ENCODE measurements around the gene GP2.

GP2 gene

GRCh38 chr16:20327444-20328041 is at the start of gene GP2:
GP2 (minus strand) TSS chr16:20327513; CDS start chr16:20326431, 1,082 bp downstream.
- peak; percentile 34 for DNase-seq

GRCh38 chr16:20372701-20373100 is 45.4 kb upstream of the GP2 start:
- no peak for DNase-seq

- DNase-seq, result no peak
These were observed 42.2 kb upstream of the GP2 start for GRCh38 chr16:20369452-20370054.

DNA sequence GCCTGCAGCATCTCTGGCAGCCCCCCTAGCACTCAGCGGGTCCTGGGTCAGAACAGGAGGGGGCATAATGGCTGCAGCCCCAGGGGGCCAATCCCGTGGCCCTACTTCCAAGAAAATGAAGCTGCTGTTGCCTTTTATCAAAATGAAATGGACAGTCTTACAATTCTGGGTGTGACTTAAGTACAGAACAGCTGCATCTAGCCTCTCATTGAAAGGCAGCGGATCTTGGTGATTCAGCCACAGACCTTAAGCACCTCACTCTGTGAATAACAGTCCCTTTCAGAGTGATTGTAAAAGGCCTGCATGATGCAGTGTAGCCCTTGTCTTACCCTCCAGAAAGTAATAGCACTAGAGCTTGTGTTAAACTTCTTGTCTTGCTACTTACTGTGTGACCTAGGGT is 36.7 kb upstream of the GP2 start:
- no peak for DNase-seq

DNA sequence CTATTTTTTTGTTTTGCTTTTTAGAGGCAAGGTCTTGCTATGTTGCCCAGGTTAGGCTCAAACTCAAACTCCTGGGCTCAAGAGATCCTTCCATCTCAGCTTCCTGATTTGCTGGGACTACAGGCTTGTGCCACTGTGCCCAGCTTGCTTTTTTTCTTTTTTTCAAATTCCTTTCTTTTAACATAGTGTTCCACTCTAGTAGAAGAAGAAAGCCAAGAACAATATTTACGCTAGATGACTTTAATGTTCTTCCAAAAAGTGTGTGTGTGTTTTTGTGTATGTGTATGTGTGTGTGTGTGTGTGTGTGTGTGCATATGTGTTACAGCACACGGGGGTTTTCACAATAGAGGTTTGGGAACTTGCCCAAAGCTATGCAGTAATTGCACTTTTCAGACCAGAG is 35.9 kb upstream of the GP2 start:
- no peak for DNase-seq

- DNase-seq, result no peak
These were observed 32.7 kb upstream of the GP2 start for GRCh38 chr16:20359997-20360396.

DNA sequence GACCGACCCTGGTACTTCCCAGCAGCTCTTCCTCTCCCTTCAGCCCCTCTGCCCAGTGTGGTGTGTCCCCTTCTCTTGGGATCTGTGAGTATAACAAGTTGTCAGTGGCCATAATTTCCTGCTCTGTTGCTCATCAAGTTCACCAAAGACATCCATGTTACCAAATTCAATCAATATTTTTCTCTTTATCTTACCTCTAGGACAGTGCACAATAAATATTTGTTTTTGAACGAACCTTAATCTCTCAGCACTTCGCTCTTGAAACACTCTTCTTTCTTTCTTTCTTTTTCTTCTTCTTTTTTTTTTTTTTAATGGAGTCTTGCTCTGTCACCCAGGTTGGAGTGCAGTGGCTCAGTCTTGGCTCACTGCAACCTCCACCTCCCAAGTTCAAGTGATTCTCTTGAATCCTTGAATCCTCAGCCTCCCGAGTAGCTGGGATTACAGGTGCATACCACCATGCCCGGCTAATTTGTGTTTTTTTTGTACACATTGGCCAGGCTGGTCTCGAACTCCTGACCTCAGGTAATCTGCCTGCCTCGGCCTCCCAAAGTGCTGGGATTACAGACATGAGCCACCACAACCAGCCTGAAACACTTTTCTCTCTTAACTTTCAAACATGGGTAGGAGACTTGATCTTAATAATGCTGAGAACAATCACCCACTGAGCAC is 27.9 kb upstream of the GP2 start:
- DNase-seq, result no peak

DNA sequence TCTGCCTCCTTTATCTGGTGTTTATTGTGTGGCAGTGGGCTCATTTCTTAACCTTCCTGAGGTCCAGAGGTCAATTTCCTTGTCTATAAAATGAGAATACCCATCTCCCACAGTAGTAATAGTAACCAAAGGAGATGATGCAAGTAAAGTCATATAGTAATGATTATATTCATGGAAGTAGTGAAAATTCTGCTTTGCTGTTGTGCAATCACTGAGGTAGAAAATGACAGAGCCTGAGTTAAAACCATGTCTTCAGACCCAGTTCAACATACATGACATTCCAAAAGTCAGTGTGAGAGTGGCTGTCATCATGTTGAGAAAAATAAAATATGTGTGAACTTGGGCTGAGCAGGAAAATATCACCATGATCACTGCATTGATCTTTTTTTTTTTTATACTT is 26.1 kb upstream of the GP2 start:
- no peak for DNase-seq

DNA sequence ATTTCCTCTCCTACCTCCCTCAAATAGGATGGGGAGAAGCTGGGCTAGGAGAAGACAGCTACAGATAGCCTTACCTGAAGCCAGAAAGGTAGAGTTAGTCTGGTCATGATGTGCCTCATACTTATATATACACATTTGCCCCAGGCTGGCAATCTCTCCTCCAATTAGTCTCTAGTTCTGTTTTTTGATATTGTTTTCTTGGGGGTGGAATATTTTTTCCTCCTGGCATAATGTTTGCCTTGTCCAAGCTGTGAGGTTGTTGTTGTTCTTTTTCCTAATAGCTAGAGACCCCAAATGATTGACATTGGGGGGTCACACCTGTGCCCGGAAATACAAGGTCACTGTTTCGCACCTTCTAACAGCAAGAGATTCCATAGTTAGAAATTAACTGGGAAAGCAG is 25.3 kb upstream of the GP2 start, which contains the start of gene UMOD:
Gene UMOD (minus strand): TSS at position 101 of the 400 bp plus-strand sequence. CDS start 1,978 bp downstream, outside the sequence.
- no peak for DNase-seq

DNA sequence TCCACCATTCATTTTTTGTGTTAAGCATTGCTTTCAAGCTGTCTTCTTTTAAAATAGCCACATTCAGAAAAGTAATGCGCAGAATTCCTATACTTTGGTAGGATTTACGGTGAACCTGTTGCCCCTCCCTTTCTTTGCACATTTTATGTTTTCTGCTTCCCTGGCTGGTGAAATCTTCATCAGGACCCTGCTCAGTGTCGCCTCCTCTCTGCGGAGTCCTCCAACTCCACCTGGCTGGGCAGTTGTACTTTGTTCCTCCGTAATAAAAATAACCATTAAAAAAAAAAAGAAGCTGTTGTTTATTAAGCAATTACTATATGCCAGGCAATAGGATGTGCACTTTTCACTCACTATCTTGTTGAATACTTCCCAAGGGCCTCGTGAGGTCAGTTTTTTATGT is 22.3 kb upstream of the GP2 start:
- no peak for DNase-seq

DNA sequence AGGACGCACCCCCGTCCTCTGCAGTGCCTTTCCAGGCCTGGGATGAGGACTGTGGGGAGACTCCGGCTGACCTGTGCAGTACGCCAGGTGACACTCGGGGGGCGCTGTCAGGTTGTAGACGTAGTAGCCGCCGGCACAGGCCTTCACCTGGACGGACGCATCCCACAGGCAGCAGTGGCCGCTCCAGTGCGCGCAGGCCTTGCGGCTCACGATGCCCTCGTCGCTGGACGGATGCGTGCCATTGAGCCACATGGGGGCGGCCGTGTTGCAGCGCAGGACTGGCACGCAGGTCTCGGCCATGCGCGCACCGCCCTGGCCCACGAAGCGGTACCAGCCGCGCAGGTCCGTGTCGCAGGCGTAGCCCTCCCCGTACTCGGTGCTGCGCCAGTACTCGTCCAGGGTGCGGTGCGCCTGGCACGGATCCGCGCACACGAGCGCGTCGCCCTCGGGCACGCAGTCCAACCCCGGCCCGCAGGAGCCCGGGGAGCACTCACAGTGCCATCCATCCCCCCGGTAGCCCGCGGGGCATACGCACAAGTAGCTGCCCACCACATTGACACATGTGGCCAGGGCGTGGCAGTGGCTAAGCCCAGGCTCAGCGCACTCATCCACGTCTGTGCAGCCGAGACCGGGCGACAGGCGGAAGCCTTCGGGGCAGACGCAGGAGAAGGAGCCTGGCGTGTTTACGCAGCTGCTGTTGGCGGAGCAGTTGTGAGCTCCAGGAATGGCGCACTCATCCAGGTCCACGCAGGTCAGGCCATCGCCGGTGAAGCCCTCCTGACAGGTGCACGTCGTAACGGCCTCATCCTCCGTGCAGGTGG is 21.3 kb upstream of the GP2 start:
- peak; percentile 45 for DNase-seq

GRCh38 chr16:20347666-20348364 is 20.5 kb upstream of the GP2 start:
- DNase-seq, result no peak

- DNase-seq, result no peak
These were observed 17.3 kb upstream of the GP2 start for GRCh38 chr16:20344611-20345010.

GRCh38 chr16:20339744-20340143 is 12.4 kb upstream of the GP2 start:
- no peak for DNase-seq

- DNase-seq, result no peak
These were observed 9.6 kb upstream of the GP2 start for GRCh38 chr16:20336955-20337354.

DNA sequence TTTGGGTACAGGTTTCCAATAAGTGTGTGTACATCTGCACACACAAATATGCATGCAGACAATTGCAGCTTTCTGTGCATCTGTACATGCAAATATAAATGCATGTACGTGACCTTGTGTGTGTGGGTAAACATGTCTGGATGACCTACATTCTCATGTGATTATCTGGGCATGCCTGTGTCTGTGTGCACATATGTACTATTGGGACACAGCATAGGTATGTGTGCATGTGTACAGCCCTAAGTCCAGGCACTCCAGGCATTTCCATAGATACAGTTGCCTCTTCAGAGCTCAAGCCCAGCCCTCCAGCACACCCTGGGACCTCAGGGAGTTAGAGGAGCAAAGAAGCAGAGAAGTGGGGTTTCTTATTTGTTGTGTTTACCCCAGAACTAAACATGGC is 7.1 kb upstream of the GP2 start:
- no peak for DNase-seq

GRCh38 chr16:20333120-20333519 is 5.8 kb upstream of the GP2 start:
- DNase-seq, result no peak

GRCh38 chr16:20332411-20332810 is 5.1 kb upstream of the GP2 start:
- DNase-seq, result no peak

DNA sequence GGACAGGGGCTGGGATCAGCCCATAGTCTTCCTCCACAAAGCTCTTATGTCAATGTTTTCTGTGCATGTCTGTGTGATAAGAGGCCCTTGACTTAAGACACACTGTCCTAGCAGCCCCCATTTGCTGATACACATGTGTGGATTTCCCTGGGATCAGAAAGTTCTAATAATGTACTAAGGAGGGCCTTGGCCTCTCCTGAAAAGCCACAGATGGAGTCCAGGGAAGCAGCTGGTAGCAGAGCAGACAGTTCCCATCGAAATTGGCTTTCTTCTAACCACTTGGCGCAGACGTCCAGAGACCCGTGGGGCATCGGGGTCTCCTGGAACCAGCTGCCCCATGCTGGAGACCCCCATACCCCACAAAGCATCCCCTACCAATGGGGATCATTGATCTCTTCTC is 4.3 kb upstream of the GP2 start:
- no peak for DNase-seq

DNA sequence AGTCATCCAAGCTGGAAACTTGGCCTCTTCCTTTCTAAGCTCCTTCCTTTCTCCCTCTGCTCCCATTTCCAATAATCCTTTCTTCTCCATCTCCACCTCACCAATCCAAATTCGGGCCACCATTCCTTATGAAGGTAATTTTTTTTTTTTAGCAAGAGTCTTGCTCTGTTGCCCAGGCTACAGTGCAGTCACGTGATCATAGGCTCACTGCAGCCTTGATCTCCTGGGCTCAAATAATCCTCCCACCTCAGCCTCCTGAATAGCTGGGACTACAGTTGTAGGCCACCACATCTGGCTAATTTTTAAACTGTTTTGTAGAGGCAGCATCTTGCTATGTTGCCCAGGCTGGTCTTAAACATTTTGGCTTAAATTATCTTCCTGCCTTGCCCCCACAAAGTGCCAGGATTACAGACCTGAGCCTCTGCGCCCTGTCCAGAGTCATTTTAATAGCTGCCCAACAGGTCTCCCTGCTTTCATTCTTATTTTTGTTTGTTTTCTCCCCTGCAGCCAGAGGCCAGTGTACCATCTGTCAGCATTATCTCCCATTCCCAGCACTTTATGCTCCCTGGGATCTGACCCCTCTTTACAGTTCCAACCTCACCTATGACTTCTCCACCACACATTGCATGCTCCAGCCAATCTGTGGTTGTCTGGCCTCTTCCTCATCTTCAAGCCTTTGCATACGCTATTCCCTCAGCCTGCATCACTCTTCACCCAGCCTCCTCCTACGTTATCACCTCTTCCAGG is 2.3 kb upstream of the GP2 start:
- DNase-seq, result no peak

- DNase-seq, result no peak
These were observed 992 bp downstream of the GP2 start for GRCh38 chr16:20326321-20326720.

- no peak for DNase-seq
These were observed 2.3 kb downstream of the GP2 start for GRCh38 chr16:20325005-20325404.
